T-helper 17 cell (primary cell): ENCODE data around the gene RIN3. TPM values are rescaled to one million over a fixed set of nuclear protein-coding genes. Genes with fewer than 3 reads are reported as not detected.

ENCODE experiments used
- ATAC-seq: fragments of 150-1000 bp; cut with Tn5 transposase; 2 replicates; pipeline ENCODE4 v1.10.0; 2021; ENCODE audit warnings: mild to moderate bottlenecking, moderate library complexity
- DNase-seq, 3 donors: peaks; one replicate each; pipeline versions ENCODE4 v3.0.0 to v3.0.0-alpha.2; 2020 to 2021
- H3K9me3 ChIP-seq: one replicate; pipeline ENCODE4 v1.7.0; 2013; ENCODE audit warnings: low read length, mild to moderate bottlenecking; ENCODE audit not compliant: control insufficient read depth, poor library complexity, severe bottlenecking
- H3K27ac Mint-ChIP-seq: one replicate; pipeline ENCODE4 v1.8.0; 2022; ENCODE audit warnings: mild to moderate bottlenecking, moderate library complexity, mixed read lengths
- H3K27me3 Mint-ChIP-seq: one replicate; pipeline ENCODE4 v1.8.0; 2022; ENCODE audit warnings: mixed read lengths
- H3K36me3 Mint-ChIP-seq: one replicate; pipeline ENCODE4 v1.8.0; 2022; ENCODE audit warnings: low read depth, mixed read lengths
- H3K4me1 Mint-ChIP-seq: one replicate; pipeline ENCODE4 v1.8.0; 2022; ENCODE audit warnings: mild to moderate bottlenecking, mixed read lengths
- H3K4me3 Mint-ChIP-seq: one replicate; pipeline ENCODE4 v1.8.0; 2022; ENCODE audit warnings: mild to moderate bottlenecking, moderate library complexity, mixed read lengths
- total RNA-seq, 4 donors: library from RNA in 2 of 4; stranded (reverse) in 2 of 4; gene quantifications; one replicate each; pipeline ENCODE4 v1.2.3 and lab custom pipeline; 2022 to 2026

RIN3 gene
- total RNA-seq, 2 donors from 2014 or later: 49.3 to 70.0 TPM

DNA sequence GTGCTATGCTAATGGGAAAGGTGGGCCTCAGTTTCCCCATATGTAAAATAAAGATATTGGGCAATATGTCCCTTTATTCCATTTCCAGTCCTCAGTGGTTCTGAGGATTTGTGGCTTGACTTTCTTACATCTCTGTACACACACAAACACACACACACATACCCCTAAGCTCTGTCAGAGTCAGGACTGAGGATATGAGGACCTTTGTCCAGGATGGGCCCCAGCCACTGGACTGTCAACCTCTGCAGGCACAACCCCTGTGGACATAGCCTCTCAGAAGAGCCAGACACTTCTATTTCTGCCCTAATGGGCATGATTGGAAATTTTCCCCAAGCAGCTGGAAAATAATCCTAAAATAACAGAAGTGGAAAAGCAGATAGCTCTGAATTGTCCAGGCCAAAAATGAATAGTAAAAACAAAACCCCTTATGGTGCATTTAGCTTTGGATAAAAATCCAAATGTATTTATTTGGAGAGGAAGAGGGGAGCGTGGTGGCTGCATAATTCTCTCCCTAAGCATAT, 50.2 kb downstream of the RIN3 start:
- Mint-ChIP-seq H3K27me3 (no peaks in the 10 kb centered on the region), H3K36me3 (peaks cover 2% of the 10 kb centered on the region), H3K4me3 (no peak overlapping the region), H3K4me1 (peaks cover 6% of the 10 kb centered on the region), H3K27ac (no peak overlapping the region)
- DNase-seq (no peak), ATAC-seq (no peak)
- H3K9me3 ChIP-seq: no peaks in the 10 kb centered on the region

DNA sequence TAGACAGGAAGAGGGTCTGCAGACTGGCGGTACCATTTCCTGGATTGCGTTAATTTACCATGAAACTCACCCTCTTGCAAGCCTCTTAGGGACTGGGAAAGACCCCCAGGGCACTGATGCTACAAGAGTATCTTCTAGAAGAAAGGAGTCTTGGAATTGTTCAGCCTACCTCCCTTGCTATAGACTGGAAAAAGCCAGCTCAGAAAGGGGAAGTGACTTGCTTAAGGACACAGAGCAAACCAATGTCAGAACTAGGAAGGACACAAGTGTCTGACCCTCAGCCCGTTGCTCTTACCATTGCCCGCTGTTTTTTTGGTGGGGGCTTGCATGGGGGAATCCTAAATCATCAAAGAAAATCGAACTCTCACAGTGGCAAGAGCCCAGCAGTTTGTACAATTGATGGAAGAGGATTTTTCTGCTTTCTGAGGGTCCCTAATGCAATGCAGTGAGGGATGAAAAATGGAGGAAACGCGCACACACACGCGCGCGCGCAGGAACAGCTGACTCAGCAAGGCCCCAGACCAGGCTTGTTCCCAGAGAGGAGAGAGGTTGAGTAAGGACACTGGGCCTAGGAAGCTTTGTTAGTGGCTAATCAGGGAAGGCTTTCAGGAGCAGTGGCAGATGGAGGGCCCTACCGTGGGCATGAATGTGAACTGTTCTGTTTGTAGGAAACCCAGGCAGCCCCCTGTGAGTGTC, 50.9 kb downstream of the RIN3 start:
- Mint-ChIP-seq H3K27ac (no peak overlapping the region), H3K27me3 (no peaks in the 10 kb centered on the region), H3K36me3 (peaks cover 2% of the 10 kb centered on the region), H3K4me1 (peaks cover 7% of the 10 kb centered on the region), H3K4me3 (no peak overlapping the region)
- ATAC-seq (no peak), DNase-seq (no peak)
- no peaks in the 10 kb centered on the region for H3K9me3 ChIP-seq

DNA sequence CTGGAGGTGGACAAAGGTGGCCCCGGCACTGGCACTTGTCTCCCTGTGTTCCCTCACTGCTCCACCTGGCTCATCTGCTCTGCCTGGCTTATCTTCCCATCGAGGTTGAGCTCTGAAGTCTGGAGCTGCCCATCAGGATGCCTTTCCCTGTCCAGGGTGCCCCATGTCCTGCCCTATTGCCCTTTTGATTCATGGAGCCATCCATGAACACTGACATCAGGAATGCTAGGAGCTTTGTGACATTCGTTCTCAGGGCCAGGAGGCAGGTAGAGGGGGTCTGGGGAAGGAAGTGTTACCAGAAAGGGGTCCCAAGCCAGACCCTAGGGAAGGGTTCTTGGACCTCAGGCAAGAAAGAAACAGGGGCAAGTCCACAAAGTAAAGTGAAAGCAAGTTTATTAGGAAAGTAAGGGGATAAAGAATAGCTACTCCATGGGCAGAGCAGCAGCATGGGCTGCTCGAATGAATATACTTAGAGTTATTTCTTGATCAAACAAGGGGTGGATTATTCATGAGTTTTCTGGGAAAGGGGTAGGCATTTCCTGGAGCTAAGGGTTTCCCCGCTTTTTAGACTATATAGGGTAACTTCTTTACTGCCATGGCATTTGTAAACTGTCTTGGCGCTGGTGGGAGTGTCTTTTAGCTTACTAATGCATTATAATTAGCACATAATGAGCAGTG, 51.6 kb downstream of the RIN3 start:
- Mint-ChIP-seq H3K36me3 (peaks cover 2% of the 10 kb centered on the region), H3K27me3 (no peaks in the 10 kb centered on the region)

GRCh38 chr14:92565718-92566115, 52.1 kb downstream of the RIN3 start:
- Mint-ChIP-seq H3K27me3 (no peaks in the 10 kb centered on the region), H3K36me3 (peaks cover 2% of the 10 kb centered on the region), H3K4me3 (no peak overlapping the region), H3K27ac (no peak overlapping the region), H3K4me1 (peaks cover 2% of the 10 kb centered on the region)
- DNase-seq (no peak), ATAC-seq (no peak)
- H3K9me3 ChIP-seq: no peaks in the 10 kb centered on the region

More for the DNA sequence above, 51.6 kb downstream of the RIN3 start:
- H3K27ac Mint-ChIP-seq: no peak overlapping the region
- no peaks in the 10 kb centered on the region for H3K9me3 ChIP-seq
- H3K4me1 Mint-ChIP-seq: peaks cover 7% of the 10 kb centered on the region
- ATAC-seq (no peak), DNase-seq (no peak)
- H3K4me3 Mint-ChIP-seq: no peak overlapping the region

DNA sequence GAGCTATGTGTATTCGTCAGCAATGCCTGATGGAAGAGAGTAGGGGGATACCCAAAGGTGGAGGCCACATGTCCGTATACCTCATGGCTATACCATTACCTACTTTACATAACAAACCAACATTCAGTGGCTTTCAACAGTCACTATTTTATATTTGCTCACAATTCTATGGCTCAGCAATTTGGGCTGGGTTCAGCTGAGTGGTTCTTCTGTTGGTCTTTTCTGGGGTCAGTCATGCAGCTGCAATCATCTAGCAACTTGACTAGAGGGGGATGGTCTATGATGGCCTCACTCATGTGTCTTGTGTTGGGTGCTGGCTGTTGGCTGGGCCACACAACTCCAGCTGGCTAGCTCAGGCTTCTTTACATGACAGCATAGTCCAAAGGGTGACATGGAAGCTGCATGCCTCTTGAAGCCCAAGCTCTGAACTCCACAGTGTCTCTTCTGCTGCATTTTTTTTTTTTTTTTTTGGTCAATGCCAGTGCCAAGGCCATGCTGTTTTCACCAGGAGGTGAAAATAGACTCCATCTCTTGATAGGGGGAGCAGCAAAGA, 53.7 kb downstream of the RIN3 start:
- H3K9me3 ChIP-seq: no peaks in the 10 kb centered on the region
- peaks cover 2% of the 10 kb centered on the region for H3K4me1 Mint-ChIP-seq
- H3K4me3 Mint-ChIP-seq: no peak overlapping the region
- ATAC-seq (no peak), DNase-seq (no peak)
- H3K27ac Mint-ChIP-seq: no peak overlapping the region
- peaks cover 2% of the 10 kb centered on the region for H3K36me3 Mint-ChIP-seq
- no peaks in the 10 kb centered on the region for H3K27me3 Mint-ChIP-seq

DNA sequence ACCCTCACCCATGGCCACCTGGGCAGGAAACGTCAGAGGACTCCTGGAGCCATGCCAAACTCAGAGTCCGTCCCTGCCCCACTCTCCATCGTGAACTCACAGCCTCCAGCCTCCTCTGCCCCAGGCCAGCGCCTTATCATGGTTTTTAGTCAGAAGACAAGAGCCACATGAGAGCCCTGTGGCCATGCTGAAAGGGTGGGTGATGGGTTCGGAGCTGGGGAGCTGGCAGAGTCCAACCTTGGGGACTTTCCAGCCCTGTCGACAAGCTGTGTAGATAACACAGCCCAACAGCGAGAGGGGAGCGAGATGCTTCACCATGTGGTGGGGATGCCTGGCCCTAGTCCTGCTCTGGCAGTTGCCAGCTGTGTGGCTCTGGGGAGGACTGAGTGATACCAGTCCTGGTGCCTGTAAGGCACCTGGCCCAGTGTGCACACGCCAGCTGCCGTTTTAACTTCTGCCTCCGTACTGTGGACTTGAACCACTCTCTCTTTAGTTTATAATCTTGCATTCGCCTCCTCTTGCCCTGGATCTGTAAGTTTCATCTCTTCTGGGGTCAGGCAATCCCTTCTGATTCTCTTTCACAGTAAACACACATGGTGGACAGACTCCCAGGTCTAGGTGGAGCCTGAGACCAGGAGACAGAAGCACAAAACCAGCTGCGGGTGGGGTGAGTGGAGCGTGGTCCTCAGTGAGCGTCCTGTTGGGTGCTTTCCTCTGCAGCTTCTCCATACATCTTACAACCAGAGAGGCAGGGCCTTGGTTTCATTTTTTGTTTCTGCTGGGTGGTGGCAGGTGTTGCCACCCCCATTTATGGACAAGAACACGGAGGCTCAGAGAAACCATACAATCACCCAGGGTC, 55.3 kb downstream of the RIN3 start:
- Mint-ChIP-seq H3K4me1 (peaks cover 2% of the 10 kb centered on the region), H3K27me3 (no peaks in the 10 kb centered on the region), H3K4me3 (no peak overlapping the region), H3K36me3 (peaks cover 2% of the 10 kb centered on the region), H3K27ac (peak overlapping the region; percentile 83)
- no peaks in the 10 kb centered on the region for H3K9me3 ChIP-seq
- no peak for DNase-seq
- peak; percentile 57 for ATAC-seq

GRCh38 chr14:92570674-92571262, 57.2 kb downstream of the RIN3 start:
- ATAC-seq: no peak
- no peaks in the 10 kb centered on the region for H3K9me3 ChIP-seq
- Mint-ChIP-seq H3K27ac (no peak overlapping the region), H3K4me3 (no peak overlapping the region), H3K27me3 (no peaks in the 10 kb centered on the region), H3K36me3 (peaks cover 2% of the 10 kb centered on the region), H3K4me1 (peaks cover 2% of the 10 kb centered on the region)
- DNase-seq: no peak

DNA sequence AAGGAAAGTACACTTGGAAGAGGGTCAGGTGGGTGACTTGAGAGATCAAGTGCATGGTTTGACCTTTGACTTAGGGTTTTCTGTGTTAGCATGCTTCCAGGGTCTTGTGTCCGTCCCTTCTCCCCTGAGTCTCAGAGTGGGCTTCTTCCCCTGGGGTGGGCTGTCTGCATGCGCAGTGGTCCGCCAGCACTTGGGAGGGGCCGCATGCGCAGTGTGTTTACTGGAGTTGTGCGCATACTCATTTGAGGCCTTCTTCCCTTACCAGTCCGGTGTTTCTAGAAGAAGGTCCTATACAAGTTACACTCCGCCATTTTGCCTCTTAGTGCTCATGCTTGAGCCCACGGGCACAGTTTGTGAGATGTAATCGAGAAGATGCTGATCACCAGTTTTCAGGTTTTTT, 58.5 kb downstream of the RIN3 start:
- H3K4me3 Mint-ChIP-seq: no peak overlapping the region
- no peaks in the 10 kb centered on the region for H3K9me3 ChIP-seq
- H3K27ac Mint-ChIP-seq: no peak overlapping the region
- ATAC-seq (no peak), DNase-seq (no peak)
- peaks cover 2% of the 10 kb centered on the region for H3K27me3 Mint-ChIP-seq
- no peaks in the 10 kb centered on the region for H3K36me3 Mint-ChIP-seq
- H3K4me1 Mint-ChIP-seq: peaks cover 6% of the 10 kb centered on the region

- DNase-seq (no peak), ATAC-seq (no peak)
- Mint-ChIP-seq H3K27me3 (peaks cover 5% of the 10 kb centered on the region), H3K36me3 (no peaks in the 10 kb centered on the region), H3K27ac (no peak overlapping the region), H3K4me3 (no peak overlapping the region), H3K4me1 (peaks cover 14% of the 10 kb centered on the region)
- no peaks in the 10 kb centered on the region for H3K9me3 ChIP-seq
These were observed 60.3 kb downstream of the RIN3 start for GRCh38 chr14:92573761-92574498.

GRCh38 chr14:92575061-92575747, 61.6 kb downstream of the RIN3 start:
- no peak overlapping the region for H3K4me3 Mint-ChIP-seq
- H3K4me1 Mint-ChIP-seq: peaks cover 16% of the 10 kb centered on the region
- peaks cover 5% of the 10 kb centered on the region for H3K27me3 Mint-ChIP-seq

GRCh38 chr14:92575748-92576303, 62.2 kb downstream of the RIN3 start:
- Mint-ChIP-seq H3K27me3 (peaks cover 5% of the 10 kb centered on the region), H3K4me1 (peaks cover 18% of the 10 kb centered on the region), H3K4me3 (no peak overlapping the region), H3K36me3 (no peaks in the 10 kb centered on the region), H3K27ac (no peak overlapping the region)
- DNase-seq (no peak), ATAC-seq (no peak)
- H3K9me3 ChIP-seq: no peaks in the 10 kb centered on the region

More at GRCh38 chr14:92575061-92575747, 61.6 kb downstream of the RIN3 start:
- no peaks in the 10 kb centered on the region for H3K9me3 ChIP-seq
- no peak for DNase-seq
- no peaks in the 10 kb centered on the region for H3K36me3 Mint-ChIP-seq
- H3K27ac Mint-ChIP-seq: peak overlapping the region; percentile 84
- ATAC-seq: no peak
